ENCODE data around the gene NAA80. TPM values are rescaled to one million over a fixed set of nuclear protein-coding genes. Genes with fewer than 3 reads are reported as not detected.

The NAA80 gene
- total and polyA plus RNA-seq, 2 of the 13 experiments (the other 11 are each of a cell fraction or from before 2014, with no cell fraction given): 3.4 to 8.7 TPM

GRCh38 chr3:50320853-50321335 is 21.7 kb upstream of the NAA80 start (continued):
- TF ChIP-seq ZNF276 (CRISPR knock-in tag; IDR thresholded peaks at IDR 0.05; ENCODE audit: low read depth): 0 out of 2 replicates have a peak, but pooled peaks have one; percentile 51

GRCh38 chr3:50319894-50320625 is 20.9 kb upstream of the NAA80 start:
- intact Hi-C loops (cut with micrococcal nuclease; ENCODE audit: unreplicated experiment): no loop called here
- Histone ChIP-seq H3K27me3 (ENCODE audit: control insufficient read depth in 1 of 2, insufficient read depth in 2 of 2, low read length in 2 of 2) (no peaks in the 10 kb centered on the region; a peak in 1 of 5 replicates), H3K79me2 (ENCODE audit: insufficient read depth, low read length) (peaks cover 25% of the 10 kb centered on the region), H4K20me1 (ENCODE audit: insufficient read depth, low read length) (no peaks in the 10 kb centered on the region), H3K9me3 (ENCODE audit: low read length) (no peaks in the 10 kb centered on the region), H3K4me3 (replicated peaks in 1 of 3; ENCODE audit: insufficient read depth in 1 of 3, low read depth in 2 of 3, low read length in 3 of 3) (peak overlapping the region; percentile 81 to 91 (median 85); a peak in 5 of 6 replicates), H3K4me1 (ENCODE audit: insufficient read depth, low read length) (peaks cover 77% of the 10 kb centered on the region), H3K27ac (ENCODE audit: extremely low read length, insufficient read depth, low read length) (peak overlapping the region; percentile 100), H3K4me2 (ENCODE audit: low read depth, low read length) (peak overlapping the region; percentile 94), H3K9ac (ENCODE audit: insufficient read depth, low read depth, low read length) (peak overlapping the region; percentile 99), H3K36me3 (replicated peaks in 1 of 2; ENCODE audit: control insufficient read depth in 1 of 2, insufficient read depth in 2 of 2, low read length in 2 of 2) (peaks cover 16 to 34% of the 10 kb centered on the region in 2 experiments), H2AFZ (ENCODE audit: low read length) (no peak overlapping the region)
- DNase-seq (ENCODE audit: low spot score) (no peak), FAIRE-seq (no peak), ATAC-seq (no peak)
- in situ Hi-C loops (cut with HindIII; ENCODE audit: extremely low pct_ligation_motif_present, low pct_unique_long_range_greater_than_20kb): loop anchor here (5.0 kb wide), 1 partner anchor 58 kb away; no protein-coding TSS in a partner anchor
- CTCF ChIA-PET (ENCODE audit: low intra/inter-chr PET ratio, low total read pairs): no interaction called here
- BruUV-seq (replicated peaks): no TSS peak
- POLR2A ChIA-PET: interaction anchor here (1.2 to 13.0 kb wide), 4 partner anchors 11 to 20 kb away, joined by 7 to 222 read pairs (median 9); partner anchors contain the start of genes HYAL1, HYAL3 and NAA80
- 88% methylated on average over 15 of the region's 29 CpGs for WGBS (ENCODE audit: low lambda C conversion rate)
- TF ChIP-seq MYC (CRISPR knock-in tag; IDR thresholded peaks at IDR 0.05; ENCODE audit: borderline replicate concordance): peak; percentile 19; the same call in 1 of the 2 replicates
- TF ChIP-seq ZNF567 (CRISPR knock-in tag; IDR thresholded peaks at IDR 0.05; ENCODE audit: borderline replicate concordance): no peak
- 0 out of 2 replicates have a peak, but pooled peaks have one; percentile 35 for TF ChIP-seq ZNF737 (CRISPR knock-in tag; IDR thresholded peaks at IDR 0.05; ENCODE audit: borderline replicate concordance)
- TF ChIP-seq, protein P1, sequence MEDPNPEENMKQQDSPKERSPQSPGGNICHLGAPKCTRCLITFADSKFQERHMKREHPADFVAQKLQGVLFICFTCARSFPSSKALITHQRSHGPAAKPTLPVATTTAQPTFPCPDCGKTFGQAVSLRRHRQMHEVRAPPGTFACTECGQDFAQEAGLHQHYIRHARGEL (CRISPR knock-in tag; IDR thresholded peaks at IDR 0.05): no peak
- TF ChIP-seq, protein P2, sequence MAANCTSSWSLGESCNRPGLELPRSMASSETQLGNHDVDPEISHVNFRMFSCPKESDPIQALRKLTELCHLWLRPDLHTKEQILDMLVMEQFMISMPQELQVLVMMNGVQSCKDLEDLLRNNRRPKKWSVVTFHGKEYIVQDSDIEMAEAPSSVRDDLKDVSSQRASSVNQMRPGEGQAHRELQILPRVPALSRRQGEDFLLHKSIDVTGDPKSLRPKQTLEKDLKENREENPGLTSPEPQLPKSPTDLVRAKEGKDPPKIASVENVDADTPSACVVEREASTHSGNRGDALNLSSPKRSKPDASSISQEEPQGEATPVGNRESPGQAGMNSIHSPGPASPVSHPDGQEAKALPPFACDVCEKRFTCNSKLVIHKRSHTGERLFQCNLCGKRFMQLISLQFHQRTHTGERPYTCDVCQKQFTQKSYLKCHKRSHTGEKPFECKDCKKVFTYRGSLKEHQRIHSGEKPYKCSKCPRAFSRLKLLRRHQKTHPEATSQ (CRISPR knock-in tag; IDR thresholded peaks at IDR 0.05; ENCODE audit: borderline replicate concordance): 0 out of 2 replicates have a peak, but pooled peaks have one; percentile 69
- TF ChIP-seq ZNF766 (CRISPR knock-in tag; IDR thresholded peaks at IDR 0.05; ENCODE audit: borderline replicate concordance): no peak
- no peak for TF ChIP-seq HBP1 (CRISPR knock-in tag; IDR thresholded peaks at IDR 0.05; ENCODE audit: low read depth)
- TF ChIP-seq ZNF709 (CRISPR knock-in tag; IDR thresholded peaks at IDR 0.05): no peak
- TF ChIP-seq KLF13 (CRISPR knock-in tag; IDR thresholded peaks at IDR 0.05): no peak
- TF ChIP-seq SIN3A (IDR thresholded peaks at IDR 0.05; ENCODE audit: borderline replicate concordance, low read depth, low read length): 0 out of 2 replicates have a peak, but pooled peaks have one; percentile 11
- TF ChIP-seq ZBTB38 (CRISPR knock-in tag; IDR thresholded peaks at IDR 0.05): peak; percentile 97
- TF ChIP-seq FOXC1 (CRISPR knock-in tag; IDR thresholded peaks at IDR 0.05; ENCODE audit: borderline replicate concordance): 0 out of 2 replicates have a peak, but pooled peaks have one; percentile 15
- 0 out of 2 replicates have a peak, but pooled peaks have one; percentile 26 for TF ChIP-seq BORCS8-MEF2B (CRISPR knock-in tag; IDR thresholded peaks at IDR 0.05)
